HL-60/S4 (cell line): ENCODE results near the gene FAU.

Experiments
- in situ Hi-C: fragments of 300-500 bp; cut with MboI; formaldehyde crosslinking; loops from 2 replicates; pipeline ENCODE4 v1.14.3; 2022; ENCODE audit warnings: low sequenced_read_pairs

Gene FAU

GRCh38 chr11:65110354-65110861, 11.5 kb downstream of the FAU start:
- in situ Hi-C loops = loop anchor here (10.0 kb wide), 1 partner anchor 266 kb away; the partner anchor contains the start of gene CDC42BPG

- in situ Hi-C loops = loop anchor here (10.0 kb wide), 1 partner anchor 265 kb away; the partner anchor contains the start of gene CDC42BPG
Observed at GRCh38 chr11:65109231-65110198, 12.4 kb downstream of the FAU start.

GRCh38 chr11:65108469-65109123, 13.3 kb downstream of the FAU start:
- in situ Hi-C loops = no loop called here

GRCh38 chr11:65107751-65108468, 14.0 kb downstream of the FAU start:
- in situ Hi-C loops = no loop called here

GRCh38 chr11:65107078-65107477, 14.9 kb downstream of the FAU start:
- in situ Hi-C loops = no loop called here

GRCh38 chr11:65104628-65105027, 17.3 kb downstream of the FAU start:
- in situ Hi-C loops = no loop called here

- in situ Hi-C loops = no loop called here
Observed at GRCh38 chr11:65103476-65103875, 18.5 kb downstream of the FAU start.

- in situ Hi-C loops = no loop called here
Observed at GRCh38 chr11:65102142-65103095, 19.5 kb downstream of the FAU start.

GRCh38 chr11:65100674-65101350, 21.1 kb downstream of the FAU start:
- in situ Hi-C loops = no loop called here

GRCh38 chr11:65096926-65097325, 25.0 kb downstream of the FAU start:
- in situ Hi-C loops = no loop called here

- in situ Hi-C loops = no loop called here
Observed at GRCh38 chr11:65095974-65096806, 25.7 kb downstream of the FAU start, which contains the start of gene VPS51. TSS of gene VPS51 (plus strand) at chr11:65096214. CDS start at chr11:65096251, 37 bp downstream.

- in situ Hi-C loops = no loop called here
Observed at GRCh38 chr11:65095427-65095826, 26.5 kb downstream of the FAU start.

GRCh38 chr11:65090628-65091027, 31.3 kb downstream of the FAU start:
- in situ Hi-C loops = no loop called here

- in situ Hi-C loops = no loop called here
Observed at GRCh38 chr11:65089621-65090020, 32.3 kb downstream of the FAU start.

GRCh38 chr11:65087827-65088226, 34.1 kb downstream of the FAU start:
- in situ Hi-C loops = no loop called here

- in situ Hi-C loops = no loop called here
Observed at GRCh38 chr11:65087216-65087615, 34.7 kb downstream of the FAU start.

GRCh38 chr11:65086809-65087208, 35.1 kb downstream of the FAU start:
- in situ Hi-C loops = no loop called here

- in situ Hi-C loops = no loop called here
Observed at GRCh38 chr11:65085446-65085845, 36.5 kb downstream of the FAU start.
